GM19468 (cell line): Measurements from ENCODE around the gene CIROP.

Experiments
- ATAC-seq: cut with Tn5 transposase; IDR thresholded peaks from one replicate; pipeline ENCODE4 v1.9.1; 2021; ENCODE audit warnings: mild to moderate bottlenecking, moderate library complexity, moderate number of reproducible peaks; ENCODE audit not compliant: unreplicated experiment; ENCODE audit errors: extremely low read depth

The CIROP gene, protein sequence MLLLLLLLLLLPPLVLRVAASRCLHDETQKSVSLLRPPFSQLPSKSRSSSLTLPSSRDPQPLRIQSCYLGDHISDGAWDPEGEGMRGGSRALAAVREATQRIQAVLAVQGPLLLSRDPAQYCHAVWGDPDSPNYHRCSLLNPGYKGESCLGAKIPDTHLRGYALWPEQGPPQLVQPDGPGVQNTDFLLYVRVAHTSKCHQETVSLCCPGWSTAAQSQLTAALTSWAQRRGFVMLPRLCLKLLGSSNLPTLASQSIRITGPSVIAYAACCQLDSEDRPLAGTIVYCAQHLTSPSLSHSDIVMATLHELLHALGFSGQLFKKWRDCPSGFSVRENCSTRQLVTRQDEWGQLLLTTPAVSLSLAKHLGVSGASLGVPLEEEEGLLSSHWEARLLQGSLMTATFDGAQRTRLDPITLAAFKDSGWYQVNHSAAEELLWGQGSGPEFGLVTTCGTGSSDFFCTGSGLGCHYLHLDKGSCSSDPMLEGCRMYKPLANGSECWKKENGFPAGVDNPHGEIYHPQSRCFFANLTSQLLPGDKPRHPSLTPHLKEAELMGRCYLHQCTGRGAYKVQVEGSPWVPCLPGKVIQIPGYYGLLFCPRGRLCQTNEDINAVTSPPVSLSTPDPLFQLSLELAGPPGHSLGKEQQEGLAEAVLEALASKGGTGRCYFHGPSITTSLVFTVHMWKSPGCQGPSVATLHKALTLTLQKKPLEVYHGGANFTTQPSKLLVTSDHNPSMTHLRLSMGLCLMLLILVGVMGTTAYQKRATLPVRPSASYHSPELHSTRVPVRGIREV

DNA sequence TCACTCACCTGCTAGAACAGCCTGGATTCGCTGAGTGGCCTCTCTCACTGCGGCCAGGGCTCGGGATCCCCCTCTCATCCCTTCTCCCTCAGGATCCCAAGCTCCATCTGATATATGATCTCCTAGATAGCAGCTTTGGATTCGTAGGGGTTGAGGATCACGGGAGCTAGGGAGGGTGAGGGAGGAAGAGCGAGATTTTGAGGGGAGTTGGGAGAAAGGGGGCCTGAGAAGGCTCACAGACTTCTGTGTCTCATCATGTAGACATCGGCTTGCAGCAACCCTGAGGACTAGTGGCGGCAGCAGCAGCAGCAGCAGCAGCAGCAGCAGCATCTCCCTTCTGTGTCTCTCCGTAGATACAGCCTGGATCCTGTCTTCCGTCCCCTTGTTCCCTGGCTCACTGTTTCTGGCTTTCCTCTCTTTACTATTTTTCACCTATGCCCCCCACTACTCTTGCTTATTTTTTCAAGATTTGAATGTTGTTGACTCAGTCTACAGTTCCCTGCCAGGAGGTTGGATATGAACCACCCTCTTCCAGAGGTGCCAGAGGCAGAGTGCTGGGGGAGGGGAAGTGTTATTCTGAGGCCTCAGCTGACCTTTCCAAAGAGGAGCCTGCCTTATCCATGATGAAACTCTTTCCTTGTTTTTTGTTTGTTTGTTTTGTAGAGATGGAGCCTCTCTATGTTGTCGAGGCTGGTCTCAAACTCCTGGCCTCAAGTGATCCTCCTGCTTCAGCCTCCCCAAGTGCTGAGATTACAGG is at the start of gene CIROP:
Gene CIROP (minus strand): TSS at position 399 of the 757 bp plus-strand sequence. CDS start 69 bp downstream, at position 330.
- ATAC-seq, result no peak

DNA sequence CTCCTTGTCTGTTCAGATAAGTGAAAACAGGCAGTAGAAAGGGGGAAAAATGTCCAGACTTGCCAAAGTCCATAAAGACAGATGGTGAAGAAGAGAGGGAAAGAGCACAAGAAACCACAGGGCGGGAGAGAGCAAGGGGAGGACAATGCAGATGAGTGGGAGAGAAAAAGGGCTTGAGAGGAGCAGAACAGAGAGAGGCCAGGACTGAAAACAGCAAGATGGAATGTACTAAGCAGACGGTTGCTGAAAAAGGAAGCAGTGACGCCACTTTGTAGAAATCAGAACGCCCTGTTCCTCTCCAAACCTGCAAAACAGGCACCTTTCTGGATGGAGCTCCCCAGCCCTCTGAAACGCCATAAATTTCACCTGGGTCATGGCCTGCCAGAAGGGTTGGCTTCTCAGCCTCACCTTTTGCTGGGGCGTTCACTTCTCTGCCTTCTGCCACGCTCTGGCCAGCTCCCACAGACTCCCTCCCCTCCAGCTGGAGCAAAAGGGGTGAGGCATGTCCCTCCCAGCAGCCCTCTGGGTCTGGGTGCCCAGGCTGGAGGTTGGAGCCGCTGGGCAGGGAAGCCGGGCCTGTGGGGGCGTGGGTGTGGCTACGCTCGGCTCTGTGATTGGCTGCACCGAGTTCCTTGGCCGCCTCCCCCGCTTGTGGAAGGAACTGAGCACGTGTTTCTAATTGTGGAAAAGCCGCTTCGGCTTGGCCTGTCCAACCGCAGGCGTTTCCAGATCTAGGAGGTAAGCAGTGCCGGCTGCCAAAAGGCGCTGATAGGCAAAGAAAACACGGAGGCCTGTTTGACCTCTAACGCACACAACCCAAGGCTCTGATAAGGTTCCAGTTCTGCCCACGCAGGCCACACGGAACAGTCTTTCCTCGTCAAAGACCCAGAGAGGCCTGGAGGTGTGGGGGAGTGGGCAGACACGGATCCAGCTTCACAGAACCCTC is 49.3 kb upstream of the CIROP start:
- ATAC-seq, result no peak

GRCh38 chr14:23151342-23151741 is 46.6 kb upstream of the CIROP start:
- no peak for ATAC-seq

GRCh38 chr14:23149745-23150144 is 45.0 kb upstream of the CIROP start:
- no peak for ATAC-seq

DNA sequence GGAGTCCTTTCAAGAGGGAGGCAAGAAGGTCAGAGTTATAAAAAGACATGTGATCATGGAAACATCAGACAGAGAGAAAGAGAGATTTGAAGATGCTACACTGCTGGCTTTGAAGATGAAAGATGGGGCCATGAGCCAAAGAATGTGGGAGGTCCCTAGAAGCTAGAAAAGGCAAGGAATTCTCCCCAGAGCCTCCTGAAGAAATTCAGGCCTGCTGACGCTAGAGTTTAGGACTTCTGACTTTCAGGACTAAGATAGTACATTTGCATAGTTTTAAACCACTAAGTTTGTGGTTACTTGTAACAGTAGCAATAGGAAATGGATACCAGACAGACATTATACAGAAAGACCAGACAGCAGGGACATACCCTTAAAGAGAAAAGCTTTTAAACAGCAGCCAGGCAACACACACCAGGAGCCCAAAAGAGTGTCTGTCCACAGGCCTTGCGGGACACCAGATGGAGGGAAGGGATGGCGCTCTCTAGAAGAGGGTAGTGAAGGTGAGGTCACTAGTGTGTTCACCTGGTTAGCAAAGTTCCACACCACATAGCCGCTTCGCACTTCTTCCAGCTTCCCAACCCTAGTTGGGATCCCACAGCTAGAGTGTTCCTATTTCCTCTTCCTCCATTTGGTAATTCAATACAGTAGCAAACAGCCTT is 43.9 kb upstream of the CIROP start:
- no peak for ATAC-seq

DNA sequence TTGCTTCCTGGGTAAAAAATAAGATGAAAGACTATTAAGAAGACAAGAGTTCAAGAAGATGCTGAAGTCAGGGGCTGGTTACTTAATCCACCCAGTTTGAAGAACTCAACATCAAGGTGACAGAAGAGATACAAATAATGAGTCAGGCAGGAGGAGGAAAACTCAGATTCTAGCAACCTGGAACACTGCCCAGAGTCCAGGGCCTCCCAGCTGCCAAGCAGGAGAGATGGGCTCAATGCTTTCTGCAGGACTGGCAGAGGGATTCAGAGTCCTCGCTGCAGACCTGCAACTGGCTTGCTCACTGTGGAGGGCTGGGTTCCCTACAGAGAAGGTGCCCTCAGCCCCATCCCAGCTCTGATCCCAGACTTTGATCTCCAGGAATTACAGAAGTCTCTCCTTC is 42.9 kb upstream of the CIROP start:
- no peak for ATAC-seq

GRCh38 chr14:23146980-23147379 is 42.2 kb upstream of the CIROP start:
- ATAC-seq, result no peak

GRCh38 chr14:23146351-23146910 is 41.6 kb upstream of the CIROP start:
- ATAC-seq, result no peak

GRCh38 chr14:23145794-23146350 is 41.1 kb upstream of the CIROP start:
- ATAC-seq, result no peak

- no peak for ATAC-seq
Measured at GRCh38 chr14:23143911-23144310, 39.1 kb upstream of the CIROP start.

- ATAC-seq, result no peak
Measured at GRCh38 chr14:23142826-23143225, 38.0 kb upstream of the CIROP start.

DNA sequence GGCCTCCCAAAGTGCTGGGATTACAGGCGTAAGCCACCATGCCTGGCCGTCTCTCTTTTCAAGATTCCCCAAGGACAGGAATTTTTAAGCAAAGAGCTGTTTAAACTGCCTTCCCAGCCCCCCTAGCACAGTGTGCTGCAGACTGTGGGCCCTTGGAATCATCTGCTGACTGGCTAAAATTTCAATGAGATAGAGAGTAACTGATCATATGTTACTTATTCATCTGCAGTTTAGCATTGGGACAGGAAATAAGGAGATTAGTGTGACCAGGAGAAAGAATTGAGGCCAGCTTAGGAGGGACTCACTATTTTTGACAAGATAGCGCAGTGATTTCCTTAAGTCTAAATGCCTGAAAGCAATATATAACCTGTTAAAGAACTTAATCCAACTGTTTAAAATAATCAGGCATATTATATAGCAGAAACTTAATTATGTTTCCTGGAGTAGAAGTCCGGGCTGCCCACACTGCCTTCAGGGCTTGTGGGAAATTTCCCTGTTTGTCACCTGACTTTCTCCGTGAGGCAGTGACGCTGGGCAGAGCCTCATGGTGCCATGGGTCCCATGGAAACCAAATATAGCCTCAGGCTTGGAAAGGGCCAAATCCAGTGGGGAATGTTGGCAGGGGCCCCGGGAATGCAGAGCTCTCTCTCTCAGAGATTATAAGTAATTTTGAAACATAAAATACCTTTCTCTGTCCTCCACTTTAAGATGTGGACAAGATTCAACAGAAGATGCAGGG is 37.1 kb upstream of the CIROP start:
- ATAC-seq, result no peak

DNA sequence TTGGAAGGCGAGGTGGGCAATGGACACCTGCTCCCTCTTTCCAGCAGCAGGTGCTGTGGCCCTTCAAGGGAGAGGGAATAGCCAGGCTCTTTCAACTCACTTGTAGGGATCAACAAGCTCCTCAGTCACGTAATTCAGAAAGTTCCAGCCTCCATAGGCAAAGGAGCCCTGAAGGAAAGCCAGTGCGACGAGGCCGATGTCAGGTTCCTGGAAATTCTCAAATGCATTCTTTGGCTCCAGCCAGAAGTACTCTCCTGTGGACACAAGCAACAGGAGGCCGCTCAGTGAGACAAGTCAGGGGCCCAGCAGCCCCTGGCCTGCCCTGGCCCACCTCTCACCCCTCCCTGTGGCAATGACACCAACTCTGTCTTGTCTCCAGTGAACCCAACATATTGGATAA is 35.6 kb upstream of the CIROP start:
- no peak for ATAC-seq

- ATAC-seq, result no peak
Measured at GRCh38 chr14:23139874-23140273, 35.1 kb upstream of the CIROP start.

DNA sequence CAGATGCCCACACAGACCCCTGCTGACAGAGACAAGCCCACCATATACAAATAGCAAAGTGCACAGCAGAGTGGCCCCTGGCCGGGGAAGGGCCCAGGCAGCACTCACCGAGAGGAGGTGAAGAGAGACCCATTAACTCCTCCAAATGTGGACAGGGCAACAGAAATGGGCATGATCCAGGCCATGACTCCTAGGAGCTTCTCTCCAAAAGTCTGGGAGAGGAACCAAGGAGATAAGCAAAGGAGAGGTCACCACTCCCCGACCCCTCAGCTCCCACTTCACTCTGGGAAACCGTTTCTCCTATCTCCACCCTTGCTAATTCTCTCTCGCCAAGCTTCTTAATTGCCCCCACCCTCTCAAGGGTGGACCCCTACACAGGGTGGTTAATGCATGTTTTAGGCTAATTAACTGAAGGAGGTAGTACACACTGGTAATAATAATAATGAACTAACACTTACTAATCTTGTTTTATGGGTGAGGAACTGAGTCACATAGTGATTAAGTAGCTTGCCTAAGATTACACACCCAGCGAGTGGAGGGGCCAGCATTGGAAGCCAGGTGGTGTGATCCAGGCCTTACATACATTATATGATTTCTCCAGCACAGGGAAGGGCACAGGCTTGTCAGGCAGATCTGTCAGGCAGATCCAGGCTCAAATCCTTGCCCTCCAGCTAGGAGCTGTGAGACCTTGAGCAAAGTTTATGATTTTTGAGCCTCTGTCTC is 33.2 kb upstream of the CIROP start:
- no peak for ATAC-seq

DNA sequence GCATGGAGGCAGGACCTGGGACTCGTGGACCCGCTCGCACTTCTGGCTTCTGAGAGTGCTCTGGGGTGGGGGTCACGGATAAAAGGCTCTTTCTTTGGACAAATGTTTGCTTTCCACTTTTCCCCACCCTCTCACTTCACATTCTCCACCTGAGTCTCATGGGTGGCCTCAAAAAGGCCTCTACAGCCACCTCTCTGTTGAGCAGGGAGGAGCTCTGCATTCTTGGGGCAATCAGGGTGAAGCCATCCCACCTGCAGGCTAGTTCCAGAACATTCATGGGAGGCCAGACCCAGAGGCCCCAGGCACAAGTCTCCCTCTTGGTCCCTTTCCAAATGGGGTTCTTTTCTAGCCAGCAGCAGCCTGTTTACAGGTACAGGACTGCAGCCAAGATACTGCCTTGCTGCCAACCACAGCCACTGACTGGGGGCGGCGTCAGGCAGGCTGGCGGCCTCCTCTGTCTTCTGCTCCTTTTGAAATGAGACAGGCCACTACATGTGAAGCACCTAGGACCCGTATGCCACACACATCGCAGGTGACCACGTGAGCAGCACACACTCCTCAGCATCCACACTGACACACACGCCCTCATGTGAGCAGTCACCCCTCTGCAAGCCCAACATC is 32.5 kb upstream of the CIROP start:
- no peak for ATAC-seq
